ENCODE data around the gene MOGAT3. TPM values are rescaled to one million over a fixed set of nuclear protein-coding genes. Genes with fewer than 3 reads are reported as not detected.

The MOGAT3 gene, protein sequence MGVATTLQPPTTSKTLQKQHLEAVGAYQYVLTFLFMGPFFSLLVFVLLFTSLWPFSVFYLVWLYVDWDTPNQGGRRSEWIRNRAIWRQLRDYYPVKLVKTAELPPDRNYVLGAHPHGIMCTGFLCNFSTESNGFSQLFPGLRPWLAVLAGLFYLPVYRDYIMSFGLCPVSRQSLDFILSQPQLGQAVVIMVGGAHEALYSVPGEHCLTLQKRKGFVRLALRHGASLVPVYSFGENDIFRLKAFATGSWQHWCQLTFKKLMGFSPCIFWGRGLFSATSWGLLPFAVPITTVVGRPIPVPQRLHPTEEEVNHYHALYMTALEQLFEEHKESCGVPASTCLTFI
- not detected in 2 replicates for total RNA-seq

GRCh38 chr7:101200862-101201599 is at the start of gene MOGAT3:
TSS of gene MOGAT3 (minus strand) at chr7:101201036. CDS start at chr7:101200854, 182 bp downstream.

GRCh38 chr7:101244375-101245146 is 43.7 kb upstream of the MOGAT3 start, which contains the start of gene FIS1:
TSS of gene FIS1 (minus strand) at chr7:101245081. CDS start at chr7:101245004, 77 bp downstream.

GRCh38 chr7:101237206-101238067 is 36.6 kb upstream of the MOGAT3 start, which contains the start of gene CLDN15:
TSS of gene CLDN15 (minus strand) at chr7:101237802. CDS start at chr7:101237581, 221 bp downstream.

DNA sequence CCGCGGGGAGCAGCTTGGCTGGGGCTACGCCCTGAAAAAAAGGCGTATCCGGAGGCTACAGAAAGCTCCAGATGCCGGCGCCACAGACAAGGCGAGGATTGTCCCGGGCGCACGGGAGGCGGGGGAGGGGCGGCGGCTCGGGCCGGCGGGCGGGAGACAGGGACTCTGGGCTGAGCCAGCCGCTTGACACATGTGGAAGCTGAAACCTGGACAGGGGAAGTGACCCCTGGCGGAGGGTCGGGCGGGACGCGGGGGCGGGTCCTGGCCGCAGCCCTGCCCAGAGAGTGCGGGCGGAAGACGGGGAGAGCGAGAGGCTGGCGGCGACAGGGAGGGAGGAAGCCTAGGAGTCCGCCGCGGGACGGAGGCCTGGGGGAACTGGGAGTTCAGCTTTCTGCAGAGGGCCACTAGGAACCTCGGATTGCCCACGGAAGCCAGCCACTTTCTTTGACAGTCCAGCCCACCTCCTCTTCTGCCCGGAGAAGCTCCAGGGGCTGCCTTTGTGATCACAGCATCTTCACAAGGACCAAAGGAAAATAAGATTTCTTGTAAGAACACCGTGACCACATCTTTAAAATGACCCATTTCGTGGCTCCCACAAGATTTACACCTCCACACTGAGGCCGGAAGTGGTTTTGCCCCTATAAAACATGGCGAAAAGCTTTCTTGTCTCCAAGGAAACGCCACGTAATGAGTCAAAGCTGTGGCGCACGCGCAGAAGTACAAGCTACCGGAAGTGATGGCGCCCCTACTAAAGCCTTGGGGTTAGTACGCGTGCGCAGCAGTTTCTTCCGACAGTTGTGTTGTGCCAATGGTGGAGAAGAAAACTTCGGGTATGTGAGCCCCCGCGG is 16.8 kb upstream of the MOGAT3 start, which contains the start of the genes PLOD3 and ZNHIT1:
TSS of gene PLOD3 (minus strand) at position 194 of the 848 bp plus-strand sequence. CDS start 307 bp downstream, outside the sequence.
TSS of gene ZNHIT1 (plus strand) at position 778 of the 848 bp plus-strand sequence. CDS start at position 809, 31 bp downstream.

DNA sequence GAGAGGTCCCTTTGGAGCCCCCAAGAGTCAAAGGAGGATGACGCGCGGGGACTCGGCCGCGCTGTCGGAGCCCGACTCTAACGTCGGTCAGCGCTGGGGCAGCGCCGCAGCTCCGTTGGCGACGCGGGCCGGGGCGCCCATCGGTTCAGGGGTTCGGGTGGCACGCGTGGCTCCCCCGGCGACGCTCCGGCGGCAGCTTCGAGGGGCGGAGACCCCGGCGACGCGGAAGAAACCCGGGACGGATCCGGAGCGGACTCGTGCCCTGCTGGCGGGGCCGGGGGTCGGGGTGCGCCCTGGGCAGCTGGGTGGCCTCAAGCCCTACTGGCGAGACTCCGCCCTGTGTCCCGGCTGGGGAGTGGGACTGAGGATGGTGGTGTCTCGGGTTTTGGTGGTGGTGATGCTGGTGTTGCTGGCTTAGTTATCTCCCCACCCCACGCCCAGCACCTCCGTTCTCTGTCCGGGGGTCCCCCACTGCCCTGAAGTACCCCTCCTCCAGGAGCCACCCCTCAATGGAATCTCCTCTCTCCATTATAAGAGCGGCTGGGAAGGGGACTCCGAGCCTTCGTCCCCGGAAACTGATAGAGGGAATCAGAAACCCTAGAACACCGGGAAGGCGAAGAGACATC is 20.6 kb downstream of the MOGAT3 start, which contains the start of gene NAT16:
TSS of gene NAT16 (minus strand) at position 164 of the 626 bp plus-strand sequence. CDS start 5,486 bp downstream, outside the sequence.

GRCh38 chr7:101165075-101165957 is 35.5 kb downstream of the MOGAT3 start, which contains the start of gene VGF:
TSS of gene VGF (minus strand) at chr7:101165569. CDS start at chr7:101164843, 726 bp downstream.

DNA sequence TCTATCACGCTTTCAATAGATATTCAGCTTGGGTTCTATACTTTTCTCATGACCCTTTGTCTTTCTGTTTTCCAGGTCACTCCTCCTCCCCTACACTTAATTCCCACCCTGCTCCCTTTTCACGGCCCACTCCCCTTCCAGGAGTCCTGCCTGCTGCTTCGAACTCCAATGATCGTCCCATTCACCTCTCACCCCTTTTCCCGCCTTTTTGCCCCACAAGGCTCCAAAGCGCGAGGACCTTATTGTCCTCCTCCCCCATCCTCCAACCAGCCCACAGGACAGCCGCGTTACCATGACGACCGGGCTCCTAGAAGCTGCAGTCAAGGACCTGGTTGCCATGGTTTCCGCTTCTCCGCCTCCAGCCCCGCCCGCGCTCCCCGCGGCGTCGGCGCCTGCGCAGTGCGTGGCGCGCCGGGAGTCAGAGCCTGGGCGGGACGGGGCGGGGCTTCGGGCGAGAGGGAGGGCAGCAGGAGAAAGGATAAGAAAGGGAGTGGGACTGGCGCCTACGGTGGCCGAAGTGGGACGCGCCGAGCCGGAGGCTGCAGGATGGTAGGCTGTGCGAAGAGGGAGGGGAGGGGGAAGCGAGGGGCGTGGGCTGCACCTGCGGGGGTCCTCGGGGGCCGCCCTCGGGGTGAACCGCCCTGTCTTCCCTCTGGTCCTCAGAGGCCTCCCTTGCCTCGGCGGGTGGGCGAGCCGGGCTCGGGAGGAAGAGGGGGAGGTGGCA is 46.7 kb downstream of the MOGAT3 start, which contains the start of gene AP1S1:
TSS of gene AP1S1 (plus strand) at position 508 of the 724 bp plus-strand sequence. CDS start at position 547, 39 bp downstream.

Other genes starting within 250 kb of the MOGAT3 start
- gene MUC12, start 231.5 kb downstream of the MOGAT3 start, total RNA-seq = 0.32 and 0.34 TPM in 2 replicates
- not detected in 2 replicates for gene MUC17, start 181.0 kb downstream of the MOGAT3 start, total RNA-seq
- 23.2 and 36.1 TPM in 2 replicates for gene TRIM56, start 115.6 kb downstream of the MOGAT3 start, total RNA-seq
- 26.5 and 37.9 TPM in 2 replicates for gene SERPINE1, start 73.9 kb downstream of the MOGAT3 start, total RNA-seq
- gene AP1S1, start 46.6 kb downstream of the MOGAT3 start, total RNA-seq = 168 and 194 TPM in 2 replicates
- gene VGF, start 35.5 kb downstream of the MOGAT3 start, total RNA-seq = 0.32 TPM in 1 of 2 replicates, not detected in the other
- not detected in 2 replicates for gene NAT16, start 20.7 kb downstream of the MOGAT3 start, total RNA-seq
- gene PLOD3, start 16.5 kb upstream of the MOGAT3 start, total RNA-seq = 75.1 and 96.5 TPM in 2 replicates
- gene ZNHIT1, start 17.1 kb upstream of the MOGAT3 start, total RNA-seq = 45.3 and 91.6 TPM in 2 replicates
- 2.5 and 4.1 TPM in 2 replicates for gene CLDN15, start 36.8 kb upstream of the MOGAT3 start, total RNA-seq
- 274 and 310 TPM in 2 replicates for gene FIS1, start 44.0 kb upstream of the MOGAT3 start, total RNA-seq
- gene IFT22, start 120.8 kb upstream of the MOGAT3 start, total RNA-seq = 23.6 and 38.6 TPM in 2 replicates
- not detected in 2 replicates for gene COL26A1, start 161.8 kb upstream of the MOGAT3 start, total RNA-seq

Measured in bronchial smooth muscle cell (primary cell).